GM21528 (cell line): Measurements from ENCODE around the gene EML2.
"Not testable (repeated sequence)": the region's sequence is repeated elsewhere in the genome, so short reads cannot be mapped to it uniquely, and the experiment has no call there.

Source experiments
- ATAC-seq: cut with Tn5 transposase; IDR thresholded peaks from one replicate; pipeline ENCODE4 v1.9.1; 2021; ENCODE audit warnings: mild to moderate bottlenecking, moderate library complexity; ENCODE audit not compliant: unreplicated experiment, low FRiP score

Gene EML2

GRCh38 chr19:45621976-45622503, 17.2 kb downstream of the EML2 start:
- ATAC-seq, result no peak

GRCh38 chr19:45621389-45621788, 17.8 kb downstream of the EML2 start:
- no peak for ATAC-seq

- no peak for ATAC-seq
Measured at GRCh38 chr19:45616704-45617017, 22.5 kb downstream of the EML2 start.

- ATAC-seq, result no peak
Measured at GRCh38 chr19:45615795-45616703, 23.1 kb downstream of the EML2 start.

- not testable (repeated sequence) for ATAC-seq
Measured at GRCh38 chr19:45615056-45615455, 24.1 kb downstream of the EML2 start.

GRCh38 chr19:45613926-45614725, 25.1 kb downstream of the EML2 start:
- no peak for ATAC-seq

- ATAC-seq, result no peak
Measured at GRCh38 chr19:45608948-45609347, 30.2 kb downstream of the EML2 start.

- ATAC-seq, result no peak
Measured at GRCh38 chr19:45607071-45608029, 31.8 kb downstream of the EML2 start.

- ATAC-seq, result no peak
Measured at GRCh38 chr19:45601524-45602374, 37.4 kb downstream of the EML2 start, which contains the start of gene GPR4. GPR4 (minus strand) TSS chr19:45602212; CDS start chr19:45591866, 10,346 bp downstream.

GRCh38 chr19:45601115-45601514, 38.1 kb downstream of the EML2 start:
- no peak for ATAC-seq

GRCh38 chr19:45600340-45600885, 38.8 kb downstream of the EML2 start:
- ATAC-seq, result no peak

GRCh38 chr19:45599286-45599685, 39.9 kb downstream of the EML2 start:
- no peak for ATAC-seq

- no peak for ATAC-seq
Measured at GRCh38 chr19:45598267-45599001, 40.8 kb downstream of the EML2 start.

- no peak for ATAC-seq
Measured at GRCh38 chr19:45597425-45598111, 41.6 kb downstream of the EML2 start.

- ATAC-seq, result no peak
Measured at GRCh38 chr19:45595814-45596213, 43.4 kb downstream of the EML2 start.

- no peak for ATAC-seq
Measured at GRCh38 chr19:45593520-45593919, 45.7 kb downstream of the EML2 start.

GRCh38 chr19:45592366-45592765, 46.8 kb downstream of the EML2 start:
- ATAC-seq, result no peak

- no peak for ATAC-seq
Measured at GRCh38 chr19:45591638-45592005, 47.6 kb downstream of the EML2 start.
